Mucosa of descending colon (tissue), 3 donors: ENCODE measurements around the gene FCHSD2. TPM values are rescaled to one million over a fixed set of nuclear protein-coding genes. Genes with fewer than 3 reads are reported as not detected.
"Not testable (repeated sequence)": the region's sequence is repeated elsewhere in the genome, so short reads cannot be mapped to it uniquely, and the experiment has no call there.

Experiments used
- ATAC-seq: fragments of 200-7000 bp; cut with Tn5 transposase; one replicate; pipeline ENCODE4 v1.9.1; 2020; ENCODE audit warnings: mild to moderate bottlenecking, moderate library complexity
- DNase-seq, 3 donors: peaks; one replicate each; pipeline ENCODE4 v3.0.0-alpha.2; 2020
- H3K36me3 ChIP-seq: fragments of 200-600 bp; one replicate; pipeline ENCODE4 v1.8.0; 2021; ENCODE audit warnings: low read depth, mild to moderate bottlenecking
- H3K4me1 ChIP-seq: fragments of 200-600 bp; one replicate; pipeline ENCODE4 v1.8.0; 2021; ENCODE audit warnings: low read depth, mild to moderate bottlenecking
- H3K4me3 ChIP-seq: fragments of 200-600 bp; one replicate; pipeline ENCODE4 v1.8.0; 2021; ENCODE audit warnings: mild to moderate bottlenecking
- H3K9me3 ChIP-seq: fragments of 200-600 bp; one replicate; pipeline ENCODE4 v1.8.0; 2021; ENCODE audit warnings: mild to moderate bottlenecking
- CTCF ChIP-seq: fragments of 200-600 bp; IDR thresholded peaks from one replicate; pipeline ENCODE4 v1.8.0; 2022; ENCODE audit warnings: antibody characterized with exemption, mild to moderate bottlenecking
- intact Hi-C, 2 donors: fragments of 100-400 bp; cut with DNase I in 1 of 2; cut with micrococcal nuclease in 1 of 2; formaldehyde crosslinking; loops; one replicate each; pipeline versions ENCODE4 v1.11.0 to v1.11.1; 2022; cut with DNase I, micrococcal nuclease
- total RNA-seq, 3 donors: library from RNA; stranded (reverse); fragmentation: NEBNext Ultra II Directional in 2 of 3; extraction: Animal tissue kit (Norgen Biotek cat#: 25700) in 2 of 3; gene quantifications; one replicate each; pipeline versions ENCODE4 v1.2.1 to v1.2.4, GENCODE V29; 2021 to 2023
- donor health status: DM: no; HTN: no; CAD: no; lungs with moderate emphysema.
- donor health status: DM: no; HTN: no; CAD: no.
- donor health status: DM: no; HTN: yes; CAD: no.

FCHSD2 gene
- total RNA-seq, 3 donors from 2014 or later, result 15.7 to 41.6 (median 21.6) TPM

- H3K4me1 ChIP-seq, result peaks cover 6% of the 10 kb centered on the region
- H3K4me3 ChIP-seq, result no peak overlapping the region
- H3K36me3 ChIP-seq, result no peaks in the 10 kb centered on the region
- no peaks in the 10 kb centered on the region for H3K9me3 ChIP-seq
- no peak for TF ChIP-seq CTCF
- DNase-seq, result no peak
- intact Hi-C loops, result no loop called here
- ATAC-seq, result no peak
Observed at GRCh38 chr11:73135346-73136284, 6.5 kb downstream of the FCHSD2 start.

- H3K4me3 ChIP-seq, H3K36me3 ChIP-seq, H3K9me3 ChIP-seq, DNase-seq, intact Hi-C loops, ATAC-seq, H3K4me1 ChIP-seq: not testable (repeated sequence)
Observed at GRCh38 chr11:73132349-73132748, 9.8 kb downstream of the FCHSD2 start.

- no peak for TF ChIP-seq CTCF
- Histone ChIP-seq H3K4me3 (no peak overlapping the region), H3K4me1 (no peaks in the 10 kb centered on the region), H3K9me3 (no peaks in the 10 kb centered on the region), H3K36me3 (no peaks in the 10 kb centered on the region)
- intact Hi-C loops, result no loop called here
- DNase-seq (no peak), ATAC-seq (no peak)
Observed at GRCh38 chr11:73130181-73130580, 11.9 kb downstream of the FCHSD2 start.

GRCh38 chr11:73129198-73129597 is 12.9 kb downstream of the FCHSD2 start:
- H3K4me3 ChIP-seq, result no peak overlapping the region
- peaks cover 7% of the 10 kb centered on the region for H3K9me3 ChIP-seq
- no peak for TF ChIP-seq CTCF
- ATAC-seq, result no peak
- H3K36me3 ChIP-seq, result no peaks in the 10 kb centered on the region
- intact Hi-C loops, result no loop called here
- DNase-seq, result no peak
- no peaks in the 10 kb centered on the region for H3K4me1 ChIP-seq

GRCh38 chr11:73126804-73127480 is 15.2 kb downstream of the FCHSD2 start:
- ATAC-seq, result no peak
- intact Hi-C loops, result no loop called here
- TF ChIP-seq CTCF, result no peak

GRCh38 chr11:73124800-73125199 is 17.3 kb downstream of the FCHSD2 start:
- no peak for ATAC-seq
- intact Hi-C loops, result no loop called here
- peaks cover 7% of the 10 kb centered on the region for H3K9me3 ChIP-seq
- no peaks in the 10 kb centered on the region for H3K4me1 ChIP-seq
- no peak overlapping the region for H3K4me3 ChIP-seq
- no peaks in the 10 kb centered on the region for H3K36me3 ChIP-seq
- TF ChIP-seq CTCF, result no peak
- DNase-seq, result no peak

More at GRCh38 chr11:73126804-73127480, 15.2 kb downstream of the FCHSD2 start:
- peaks cover 7% of the 10 kb centered on the region for H3K9me3 ChIP-seq
- no peak for DNase-seq
- no peak overlapping the region for H3K4me3 ChIP-seq
- no peaks in the 10 kb centered on the region for H3K4me1 ChIP-seq
- no peaks in the 10 kb centered on the region for H3K36me3 ChIP-seq

- not testable (repeated sequence) for H3K36me3 ChIP-seq, ATAC-seq, DNase-seq
Observed at GRCh38 chr11:73123892-73124291, 18.2 kb downstream of the FCHSD2 start.

More at GRCh38 chr11:73123892-73124291, 18.2 kb downstream of the FCHSD2 start:
- H3K4me3 ChIP-seq, H3K9me3 ChIP-seq, H3K4me1 ChIP-seq, intact Hi-C loops: not testable (repeated sequence)
